Measurements from ENCODE around the gene COLGALT1. TPM values are rescaled to one million over a fixed set of nuclear protein-coding genes. Genes with fewer than 3 reads are reported as not detected.
A peak's percentile ranks its signal among the peaks of the same experiment; 100 is the strongest.
"Not testable (repeated sequence)": the region's sequence is repeated elsewhere in the genome, so short reads cannot be mapped to it uniquely, and the experiment has no call there.

The COLGALT1 gene
- total and polyA plus RNA-seq, 3 experiments from 2014 or later: 25.3 to 104 (median 94.8) TPM

GRCh38 chr19:17577457-17578097, 22.1 kb downstream of the COLGALT1 start:
- no peaks in the 10 kb centered on the region for H3K9me3 Mint-ChIP-seq
- peaks cover 16% of the 10 kb centered on the region for H3K36me3 ChIP-seq (ENCODE audit: insufficient read depth, low read length)
- CTCF ChIA-PET: no interaction called here
- no peaks in the 10 kb centered on the region for H3K27me3 ChIP-seq (ENCODE audit: insufficient read depth, low read length, poor library complexity, severe bottlenecking)
- POLR2A ChIA-PET: no interaction called here
- DNase-seq: no peak
- H3K9me3 ChIP-seq (ENCODE audit: low read length): no peaks in the 10 kb centered on the region
- H3K27me3 Mint-ChIP-seq: no peaks in the 10 kb centered on the region
- H3K27ac ChIP-seq (ENCODE audit: low read depth, low read length): no peak overlapping the region
- no peaks in the 10 kb centered on the region for H3K4me1 ChIP-seq (ENCODE audit: insufficient read depth, low read length)
- H3K4me3 ChIP-seq (ENCODE audit: low read length): no peak overlapping the region
- peaks cover 2 to 4% (median 3%) of the 10 kb centered on the region in 3 donors for H3K4me1 Mint-ChIP-seq
- no peak overlapping the region for H3K4me3 Mint-ChIP-seq
- peak overlapping the region in 2 of 8 donors; percentile 79 to 83 for H3K27ac Mint-ChIP-seq
- H3K36me3 Mint-ChIP-seq: peaks cover 7 to 67% (median 13%) of the 10 kb centered on the region in 3 donors

- Mint-ChIP-seq H3K27me3 (no peaks in the 10 kb centered on the region), H3K36me3 (peaks cover 5 to 62% (median 12%) of the 10 kb centered on the region in 3 donors), H3K27ac (no peak overlapping the region), H3K4me3 (no peak overlapping the region), H3K9me3 (no peaks in the 10 kb centered on the region), H3K4me1 (no peaks in the 10 kb centered on the region)
- Histone ChIP-seq H3K4me1 (ENCODE audit: insufficient read depth, low read length) (no peaks in the 10 kb centered on the region), H3K9me3 (ENCODE audit: low read length) (no peaks in the 10 kb centered on the region), H3K27ac (ENCODE audit: low read depth, low read length) (no peak overlapping the region), H3K36me3 (ENCODE audit: insufficient read depth, low read length) (peaks cover 15% of the 10 kb centered on the region), H3K4me3 (ENCODE audit: low read length) (no peak overlapping the region), H3K27me3 (ENCODE audit: insufficient read depth, low read length, poor library complexity, severe bottlenecking) (no peaks in the 10 kb centered on the region)
- no peak for DNase-seq
- ChIA-PET CTCF (no interaction called here), POLR2A (no interaction called here)
These were observed 24.3 kb downstream of the COLGALT1 start for GRCh38 chr19:17579661-17580244.

DNA sequence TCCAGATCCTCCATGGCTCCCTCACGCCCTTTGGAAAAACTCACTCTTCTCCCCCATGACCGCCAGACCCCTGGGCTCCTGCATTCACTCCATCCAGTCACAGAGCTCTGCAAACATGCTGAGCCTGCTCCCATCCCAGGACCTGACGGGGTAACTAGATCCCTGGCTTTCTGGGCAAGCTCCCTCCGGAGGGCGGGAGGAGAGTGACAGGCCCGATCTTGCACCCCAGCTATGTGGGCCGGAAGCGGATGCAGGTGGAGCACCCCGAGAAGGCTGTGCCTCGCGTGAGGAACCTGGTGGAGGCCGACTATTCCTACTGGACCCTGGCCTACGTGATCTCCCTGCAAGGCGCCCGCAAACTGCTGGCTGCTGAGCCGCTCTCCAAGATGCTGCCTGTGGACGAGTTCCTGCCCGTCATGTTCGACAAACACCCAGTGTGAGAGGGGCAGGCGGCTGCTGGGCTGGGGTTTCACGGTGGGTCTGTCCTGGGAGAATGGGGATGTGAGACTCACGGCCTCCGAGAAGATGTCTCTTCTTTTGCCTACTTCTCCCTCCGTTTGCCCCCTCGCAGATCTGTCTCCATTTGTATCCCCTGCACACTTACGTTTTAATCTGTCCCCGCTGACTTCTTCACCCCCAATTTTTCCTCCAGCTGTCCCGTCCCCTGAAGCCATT, 25.2 kb downstream of the COLGALT1 start:
- no peaks in the 10 kb centered on the region for H3K27me3 Mint-ChIP-seq
- H3K36me3 Mint-ChIP-seq: peaks cover 5 to 61% (median 12%) of the 10 kb centered on the region in 3 donors
- POLR2A ChIA-PET: no interaction called here
- H3K27ac ChIP-seq (ENCODE audit: low read depth, low read length): no peak overlapping the region
- peak overlapping the region in 1 of 8 donors; percentile 91 for H3K27ac Mint-ChIP-seq
- H3K4me1 Mint-ChIP-seq: no peaks in the 10 kb centered on the region
- no peaks in the 10 kb centered on the region for H3K27me3 ChIP-seq (ENCODE audit: insufficient read depth, low read length, poor library complexity, severe bottlenecking)
- H3K36me3 ChIP-seq (ENCODE audit: insufficient read depth, low read length): peaks cover 13% of the 10 kb centered on the region
- no peaks in the 10 kb centered on the region for H3K9me3 ChIP-seq (ENCODE audit: low read length)
- H3K9me3 Mint-ChIP-seq: no peaks in the 10 kb centered on the region
- CTCF ChIA-PET: no interaction called here
- H3K4me1 ChIP-seq (ENCODE audit: insufficient read depth, low read length): no peaks in the 10 kb centered on the region
- H3K4me3 Mint-ChIP-seq: no peak overlapping the region
- no peak for DNase-seq
- no peak overlapping the region for H3K4me3 ChIP-seq (ENCODE audit: low read length)

GRCh38 chr19:17581211-17581874, 25.9 kb downstream of the COLGALT1 start:
- H3K9me3 ChIP-seq (ENCODE audit: low read length): no peaks in the 10 kb centered on the region

GRCh38 chr19:17582613-17583012, 27.2 kb downstream of the COLGALT1 start:
- DNase-seq: no peak
- Mint-ChIP-seq H3K4me1 (no peaks in the 10 kb centered on the region), H3K36me3 (peaks cover 5 to 54% (median 12%) of the 10 kb centered on the region in 3 donors), H3K9me3 (no peaks in the 10 kb centered on the region), H3K4me3 (no peak overlapping the region), H3K27me3 (no peaks in the 10 kb centered on the region), H3K27ac (no peak overlapping the region)
- Histone ChIP-seq H3K27me3 (ENCODE audit: insufficient read depth, low read length, poor library complexity, severe bottlenecking) (no peaks in the 10 kb centered on the region), H3K4me1 (ENCODE audit: insufficient read depth, low read length) (no peaks in the 10 kb centered on the region), H3K4me3 (ENCODE audit: low read length) (no peak overlapping the region), H3K27ac (ENCODE audit: low read depth, low read length) (no peak overlapping the region), H3K36me3 (ENCODE audit: insufficient read depth, low read length) (peaks cover 5% of the 10 kb centered on the region), H3K9me3 (ENCODE audit: low read length) (no peaks in the 10 kb centered on the region)
- ChIA-PET POLR2A (no interaction called here), CTCF (no interaction called here)

More at GRCh38 chr19:17581211-17581874, 25.9 kb downstream of the COLGALT1 start:
- DNase-seq: no peak
- Mint-ChIP-seq H3K4me1 (no peaks in the 10 kb centered on the region), H3K27me3 (no peaks in the 10 kb centered on the region), H3K36me3 (peaks cover 5 to 57% (median 12%) of the 10 kb centered on the region in 3 donors), H3K27ac (no peak overlapping the region), H3K9me3 (no peaks in the 10 kb centered on the region), H3K4me3 (no peak overlapping the region)
- Histone ChIP-seq H3K36me3 (ENCODE audit: insufficient read depth, low read length) (peaks cover 5% of the 10 kb centered on the region), H3K4me3 (ENCODE audit: low read length) (no peak overlapping the region), H3K27me3 (ENCODE audit: insufficient read depth, low read length, poor library complexity, severe bottlenecking) (no peaks in the 10 kb centered on the region), H3K4me1 (ENCODE audit: insufficient read depth, low read length) (no peaks in the 10 kb centered on the region), H3K27ac (ENCODE audit: low read depth, low read length) (no peak overlapping the region)
- POLR2A ChIA-PET: no interaction called here
- CTCF ChIA-PET: no interaction called here

DNA sequence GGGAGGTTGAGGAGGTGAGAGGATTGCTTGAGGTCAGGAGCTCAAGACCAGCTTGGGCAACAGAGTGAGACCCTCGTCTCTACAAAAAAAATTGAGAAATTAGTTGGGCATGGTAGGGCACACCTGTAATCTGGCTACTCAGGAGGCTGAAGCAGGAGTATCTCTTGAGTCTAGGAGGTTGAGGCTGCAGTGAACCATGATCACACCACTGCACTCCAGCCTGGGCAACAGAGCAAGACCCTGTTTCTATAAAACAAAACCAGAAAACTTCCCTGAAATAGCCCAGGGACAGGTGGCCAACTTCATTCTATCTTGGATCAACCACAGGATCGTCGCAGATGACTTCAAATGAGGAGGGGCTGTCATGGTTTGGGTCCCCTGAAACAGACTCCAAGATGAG, 28.7 kb downstream of the COLGALT1 start:
- ChIA-PET POLR2A (no interaction called here), CTCF (no interaction called here)
- peaks cover 5 to 38% (median 12%) of the 10 kb centered on the region in 3 donors for H3K36me3 Mint-ChIP-seq

GRCh38 chr19:17585395-17585794, 29.9 kb downstream of the COLGALT1 start:
- H3K27me3 Mint-ChIP-seq; H3K9me3 ChIP-seq (ENCODE audit: low read length); CTCF ChIA-PET; H3K4me3 Mint-ChIP-seq; H3K36me3 ChIP-seq (ENCODE audit: insufficient read depth, low read length); H3K4me3 ChIP-seq (ENCODE audit: low read length); H3K4me1 ChIP-seq (ENCODE audit: insufficient read depth, low read length); POLR2A ChIA-PET; H3K9me3 Mint-ChIP-seq; H3K27ac ChIP-seq (ENCODE audit: low read depth, low read length); H3K4me1 Mint-ChIP-seq; H3K27me3 ChIP-seq (ENCODE audit: insufficient read depth, low read length, poor library complexity, severe bottlenecking); DNase-seq; H3K27ac Mint-ChIP-seq: not testable (repeated sequence)
- peaks cover 0 to 26% (median 6%) of the 10 kb centered on the region in 3 donors for H3K36me3 Mint-ChIP-seq

More for the DNA sequence above, 28.7 kb downstream of the COLGALT1 start:
- Histone ChIP-seq H3K27ac (ENCODE audit: low read depth, low read length) (no peak overlapping the region), H3K36me3 (ENCODE audit: insufficient read depth, low read length) (peaks cover 5% of the 10 kb centered on the region), H3K4me3 (ENCODE audit: low read length) (no peak overlapping the region), H3K4me1 (ENCODE audit: insufficient read depth, low read length) (no peaks in the 10 kb centered on the region), H3K27me3 (ENCODE audit: insufficient read depth, low read length, poor library complexity, severe bottlenecking) (no peaks in the 10 kb centered on the region), H3K9me3 (ENCODE audit: low read length) (no peaks in the 10 kb centered on the region)
- Mint-ChIP-seq H3K4me1 (no peaks in the 10 kb centered on the region), H3K4me3 (no peak overlapping the region), H3K9me3 (no peaks in the 10 kb centered on the region), H3K27me3 (no peaks in the 10 kb centered on the region), H3K27ac (peak overlapping the region in 1 of 8 donors; percentile 88)
- no peak for DNase-seq

GRCh38 chr19:17590866-17591265, 35.4 kb downstream of the COLGALT1 start:
- DNase-seq: no peak
- Mint-ChIP-seq H3K27ac (no peak overlapping the region), H3K9me3 (no peaks in the 10 kb centered on the region), H3K36me3 (no peaks in the 10 kb centered on the region), H3K4me3 (no peak overlapping the region), H3K4me1 (no peaks in the 10 kb centered on the region), H3K27me3 (peaks cover 16 to 22% of the 10 kb centered on the region in 2 donors)
- Histone ChIP-seq H3K27ac (ENCODE audit: low read depth, low read length) (no peak overlapping the region), H3K36me3 (ENCODE audit: insufficient read depth, low read length) (no peaks in the 10 kb centered on the region), H3K4me3 (ENCODE audit: low read length) (no peak overlapping the region), H3K4me1 (ENCODE audit: insufficient read depth, low read length) (no peaks in the 10 kb centered on the region), H3K9me3 (ENCODE audit: low read length) (no peaks in the 10 kb centered on the region), H3K27me3 (ENCODE audit: insufficient read depth, low read length, poor library complexity, severe bottlenecking) (no peaks in the 10 kb centered on the region)
- ChIA-PET CTCF (no interaction called here), POLR2A (no interaction called here)

Measured in CD8-positive, alpha-beta memory T cell (primary cell).